T1000 (cell line): ENCODE measurements around the gene CD69.

ENCODE experiments used
- DNase-seq: peaks from one replicate; lab custom pipeline; 2025; ENCODE audit warnings: mixed read lengths; lab: John Stamatoyannopoulos, UW

Gene CD69

DNA sequence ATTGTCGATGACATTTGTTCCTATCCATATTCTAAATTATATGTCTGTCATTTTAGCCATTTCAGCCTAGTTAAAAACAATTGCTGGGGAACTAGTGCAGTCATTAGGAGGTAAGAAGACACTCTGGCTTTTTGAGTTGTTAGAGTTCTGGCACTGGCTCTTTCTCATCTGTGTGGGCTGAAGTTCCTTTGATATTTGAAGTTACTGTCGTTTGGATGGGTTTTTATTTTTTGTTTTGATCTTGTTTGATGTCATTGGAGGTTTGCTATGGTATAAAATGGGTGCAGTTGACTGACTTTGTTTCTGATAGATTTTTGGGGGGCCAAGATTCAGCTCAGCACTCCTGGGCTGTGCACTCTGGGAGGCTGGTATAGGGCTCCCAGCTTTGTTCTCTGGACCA lies 20.7 kb upstream of the CD69 start:
- DNase-seq: no peak

DNA sequence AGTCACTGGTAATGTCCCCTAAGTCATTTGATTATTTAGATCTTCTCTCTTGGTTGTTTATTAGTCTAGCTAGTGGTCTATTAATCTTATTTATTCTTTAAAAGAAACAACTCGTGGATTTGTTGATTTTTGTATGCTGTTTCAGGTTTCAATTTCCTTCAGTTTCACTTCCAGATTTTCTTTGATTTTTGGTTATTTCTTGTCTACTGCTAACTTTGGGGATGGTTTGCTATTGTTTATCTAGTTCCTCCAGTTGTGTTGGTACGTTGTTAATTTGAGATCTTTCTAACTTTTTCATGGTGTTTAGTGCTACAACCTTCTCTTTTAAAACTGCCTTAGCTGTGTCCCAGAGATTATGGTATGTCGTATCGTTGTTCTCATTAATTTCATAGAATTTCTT lies 18.5 kb upstream of the CD69 start:
- DNase-seq: no peak

DNA sequence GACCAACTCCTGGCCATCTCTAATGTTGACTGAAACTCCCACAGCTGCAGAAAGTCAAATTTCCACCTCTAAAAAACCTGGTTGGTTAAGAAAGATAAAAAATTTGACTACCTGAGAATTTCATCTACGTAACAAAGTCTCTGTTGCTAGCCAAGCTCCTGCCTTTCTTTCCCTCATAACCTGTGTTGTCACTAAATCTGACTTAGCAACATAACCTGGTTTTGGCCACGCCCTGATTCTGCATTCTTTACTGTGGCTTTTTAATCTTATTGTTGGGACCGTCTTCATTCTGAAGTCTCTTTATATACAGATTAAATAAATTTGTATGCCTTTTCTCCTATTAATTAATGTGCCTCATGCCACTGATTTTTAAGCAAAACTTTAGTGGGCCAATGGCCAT lies 16.1 kb upstream of the CD69 start:
- no peak for DNase-seq

DNA sequence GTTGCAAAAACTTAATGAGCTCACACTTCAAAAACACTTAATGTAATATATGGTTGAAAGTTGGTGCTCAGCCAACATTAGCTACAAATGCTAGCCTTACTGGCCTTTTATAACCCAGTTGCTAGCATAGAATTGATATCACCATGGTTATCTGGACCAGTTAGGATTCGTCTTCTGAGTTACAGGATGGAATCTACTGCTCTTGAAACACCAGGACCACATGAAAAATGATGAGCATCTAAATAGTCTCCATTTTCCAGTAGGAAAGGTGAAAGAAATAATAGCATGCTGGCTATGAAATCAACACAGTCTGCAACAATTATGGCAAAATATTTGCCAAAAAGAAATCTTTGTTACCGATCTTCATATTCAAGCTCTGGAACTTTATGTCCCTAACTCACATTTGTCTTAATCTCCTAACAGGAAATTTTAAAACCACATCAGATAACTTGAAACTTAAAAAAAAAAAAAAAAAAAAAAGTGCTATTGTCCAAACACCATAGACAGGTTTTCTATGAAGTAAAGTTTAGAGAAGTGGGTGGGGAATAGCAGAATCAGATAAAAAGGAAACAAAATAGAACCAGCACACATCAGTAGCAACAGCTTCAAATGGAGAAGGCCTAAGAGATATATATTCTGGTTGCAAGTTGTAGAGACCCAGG lies 12.6 kb upstream of the CD69 start:
- no peak for DNase-seq

DNA sequence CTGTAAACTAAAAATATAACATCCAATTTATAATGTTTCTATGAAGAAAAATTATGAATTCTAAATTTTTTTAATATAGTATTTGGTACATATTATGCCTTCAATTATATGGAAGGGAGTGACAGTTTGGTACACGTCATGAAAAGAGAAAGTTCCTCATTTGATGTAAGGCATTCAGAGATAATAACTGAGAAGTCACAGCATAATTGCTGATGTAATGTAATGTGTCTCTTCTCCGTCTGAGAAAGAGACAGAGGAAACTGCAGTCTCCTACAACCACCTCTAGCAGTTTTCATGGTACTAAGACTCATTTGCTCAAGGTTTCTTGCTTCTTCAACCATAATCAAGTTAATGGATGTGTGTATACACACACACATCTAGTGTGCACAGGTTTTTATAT lies 2.3 kb upstream of the CD69 start:
- no peak for DNase-seq

DNA sequence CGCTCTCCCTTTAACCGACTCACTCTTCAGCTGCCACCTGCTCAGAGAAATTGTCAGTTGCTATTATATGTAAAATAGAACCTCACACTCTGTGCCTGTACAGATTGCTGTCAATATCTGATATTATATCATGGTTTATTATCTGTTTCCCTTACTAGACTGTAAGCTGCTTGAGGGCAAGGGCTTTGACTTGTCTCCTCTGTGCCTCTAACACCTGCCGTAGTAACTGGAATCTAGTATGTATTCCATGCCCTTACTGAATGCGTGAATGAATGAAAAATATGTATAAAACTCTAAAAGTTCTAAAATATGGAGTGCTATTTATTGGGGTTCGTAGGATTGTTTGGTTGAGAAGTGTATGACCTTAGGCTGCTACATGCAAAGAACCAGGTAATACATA lies 1.7 kb upstream of the CD69 start:
- no peak for DNase-seq

DNA sequence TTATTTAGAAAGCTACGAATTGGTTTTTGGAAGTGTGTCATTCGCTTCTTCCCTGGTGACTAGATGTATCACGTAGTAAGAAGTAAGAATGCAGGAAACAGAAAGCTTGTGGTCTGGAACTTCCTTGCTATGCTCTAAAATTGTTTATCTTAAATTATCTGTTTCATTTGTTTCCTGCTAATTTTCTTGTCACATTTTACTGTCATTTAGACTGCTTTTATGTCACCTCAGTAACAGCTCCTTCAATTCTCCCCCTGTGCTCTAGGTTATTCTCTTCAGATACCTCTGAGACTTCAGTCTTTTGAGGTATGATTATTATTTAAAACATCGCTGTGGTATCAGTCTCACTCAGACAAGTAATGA lies 699 bp upstream of the CD69 start:
- no peak for DNase-seq

DNA sequence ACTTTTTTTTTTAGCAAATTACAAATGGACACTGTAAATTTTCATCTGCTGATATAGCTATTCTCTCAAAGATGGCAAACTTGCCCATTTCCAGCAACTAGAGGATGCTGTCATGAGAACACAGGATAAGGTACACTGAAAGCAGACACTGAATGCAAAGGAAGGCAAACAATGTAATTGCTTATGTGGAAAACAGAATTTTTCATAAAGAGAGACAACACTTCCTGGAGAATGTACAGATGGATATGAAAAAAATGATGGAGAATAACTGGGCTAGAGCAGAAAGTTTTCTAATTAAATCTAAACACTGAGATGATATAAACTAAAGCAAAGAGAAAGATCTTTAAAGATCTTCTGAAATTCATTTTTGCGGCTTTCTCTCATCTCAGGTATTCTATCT lies 581 bp downstream of the CD69 start:
- no peak for DNase-seq

DNA sequence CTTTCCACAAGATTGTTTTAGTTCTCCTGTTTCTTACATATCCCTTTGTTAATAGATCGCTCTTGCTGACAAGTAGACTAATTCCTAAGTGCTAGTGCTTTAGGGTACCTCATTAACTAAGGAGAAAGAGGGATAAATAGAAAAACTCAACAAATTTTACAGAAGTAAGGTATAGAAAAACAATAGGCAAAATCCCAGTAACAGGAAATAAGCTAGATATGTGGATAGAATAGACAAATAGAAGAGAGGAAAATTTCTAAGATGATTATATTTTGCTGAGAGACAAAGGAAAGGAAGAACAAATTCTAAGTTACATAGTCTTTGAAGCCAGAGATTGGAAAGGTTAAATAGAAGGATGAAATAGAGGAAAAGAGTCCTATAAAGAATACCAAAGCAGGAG lies 1.0 kb downstream of the CD69 start:
- DNase-seq: no peak

DNA sequence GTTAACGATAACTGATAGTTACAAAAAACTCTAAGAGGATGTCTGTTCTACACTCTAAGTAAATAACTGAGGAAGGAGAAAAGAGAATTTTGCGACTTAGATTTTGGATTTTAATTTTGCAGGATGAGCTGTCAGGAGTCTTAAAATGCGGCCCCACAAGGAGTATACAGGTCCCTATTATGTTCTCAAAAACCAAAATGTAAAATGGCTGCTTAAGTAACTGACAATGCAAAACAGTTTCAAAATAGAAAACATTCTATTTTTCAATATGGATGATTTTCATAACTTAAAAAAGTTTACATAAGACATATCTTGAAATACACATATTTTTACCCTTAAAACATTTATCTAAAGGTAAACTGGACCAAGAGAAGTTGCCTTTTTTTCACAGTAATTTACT lies 2.6 kb downstream of the CD69 start:
- DNase-seq: no peak

DNA sequence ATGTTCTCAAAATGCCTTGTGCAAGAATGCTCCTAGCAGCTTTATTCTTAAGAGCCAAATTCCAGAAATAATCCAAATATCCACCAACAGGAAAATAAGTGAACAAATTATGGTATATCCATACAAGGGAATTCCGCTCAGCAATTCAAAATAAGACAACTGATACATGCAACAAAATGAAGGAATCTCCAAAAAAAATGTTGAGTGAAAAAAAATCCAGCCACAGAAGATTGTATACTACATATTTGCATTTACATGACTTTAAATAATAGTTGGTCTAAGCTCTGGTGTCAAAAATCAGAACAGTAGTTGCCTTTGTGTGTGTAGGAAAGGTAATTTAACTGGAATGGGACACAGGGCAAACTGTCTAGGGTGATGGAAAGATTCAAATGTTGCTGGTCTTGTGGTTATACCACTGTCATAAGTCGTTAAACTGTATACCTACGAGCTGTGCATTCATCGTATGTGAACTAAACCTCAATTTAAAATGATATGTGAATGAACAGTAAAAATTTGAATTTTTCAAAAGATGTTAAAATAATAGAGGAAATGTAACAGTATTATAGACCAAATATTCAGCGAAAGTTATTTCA lies 3.2 kb downstream of the CD69 start:
- no peak for DNase-seq

DNA sequence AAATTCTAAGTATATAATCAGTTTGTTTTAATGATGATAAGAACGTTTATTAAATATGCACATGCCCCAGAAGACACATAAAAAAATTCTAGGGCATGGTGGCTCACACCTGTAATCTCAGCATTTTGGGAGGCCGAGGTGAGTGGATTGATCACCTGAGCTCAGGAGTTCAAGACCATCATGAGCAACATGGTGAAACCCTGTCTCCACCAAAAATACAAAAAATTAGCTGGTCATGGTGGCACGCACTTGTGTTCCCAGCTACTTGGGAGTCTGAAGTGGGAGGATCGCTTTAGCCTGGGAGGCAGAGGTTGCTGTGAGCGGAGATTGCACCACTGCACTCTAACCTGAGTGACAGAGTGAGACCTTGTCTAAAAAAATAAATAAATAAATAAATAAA lies 4.0 kb downstream of the CD69 start:
- no peak for DNase-seq

DNA sequence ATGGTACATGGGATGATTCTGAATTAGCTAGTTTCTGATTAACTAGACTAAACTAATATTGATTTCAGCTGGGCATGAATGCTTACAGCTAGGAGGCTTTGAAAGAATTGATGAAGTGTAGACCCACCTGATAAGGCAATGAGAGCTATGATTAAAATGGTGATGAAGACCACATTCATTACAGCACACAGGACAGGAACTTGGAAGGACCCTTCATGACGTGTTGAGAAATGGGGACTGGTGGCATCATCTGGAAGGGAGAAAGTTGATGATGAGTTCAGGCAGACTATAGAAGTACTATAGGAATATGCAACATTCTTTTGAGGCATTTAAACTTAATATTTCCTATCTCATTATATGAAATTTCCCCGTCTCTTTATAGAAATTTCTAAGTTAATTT lies 4.5 kb downstream of the CD69 start:
- no peak for DNase-seq

DNA sequence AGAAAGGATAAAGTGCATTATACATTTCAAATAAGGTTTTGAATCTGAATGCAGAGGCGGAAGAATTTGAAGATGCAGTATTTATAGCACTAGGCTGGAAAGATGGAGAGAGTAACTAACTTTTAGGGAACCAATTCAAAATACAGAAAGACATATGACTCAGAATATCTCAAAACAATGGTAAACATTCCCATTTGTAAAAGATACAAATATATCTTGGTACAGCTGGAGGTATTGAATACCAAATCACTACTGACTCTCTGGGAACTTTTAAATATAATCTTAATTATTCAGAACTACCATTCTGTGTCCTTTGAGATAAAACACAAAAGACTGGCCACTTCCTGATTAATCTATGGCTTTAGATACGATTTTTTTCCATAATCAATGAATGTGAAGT lies 5.1 kb downstream of the CD69 start:
- DNase-seq: no peak

DNA sequence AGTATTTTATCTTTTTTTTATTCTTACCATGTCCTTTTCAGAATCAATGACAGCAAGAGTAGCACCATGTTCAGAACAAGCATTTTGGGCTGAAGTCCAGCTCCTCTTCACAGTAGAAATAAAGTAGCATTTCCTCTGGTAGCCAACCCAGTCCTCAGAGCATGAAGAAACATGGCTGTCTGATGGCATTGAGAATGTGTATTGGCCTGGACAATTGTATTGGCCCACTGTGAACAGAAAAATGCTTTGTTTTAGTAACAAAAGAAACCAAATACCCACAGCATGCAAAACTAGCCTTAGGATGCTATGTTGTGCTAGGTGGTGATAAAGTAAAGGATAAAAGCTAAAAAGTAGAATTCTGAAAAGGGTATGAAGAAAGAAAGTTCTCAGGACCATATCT lies 5.7 kb downstream of the CD69 start:
- DNase-seq: no peak

DNA sequence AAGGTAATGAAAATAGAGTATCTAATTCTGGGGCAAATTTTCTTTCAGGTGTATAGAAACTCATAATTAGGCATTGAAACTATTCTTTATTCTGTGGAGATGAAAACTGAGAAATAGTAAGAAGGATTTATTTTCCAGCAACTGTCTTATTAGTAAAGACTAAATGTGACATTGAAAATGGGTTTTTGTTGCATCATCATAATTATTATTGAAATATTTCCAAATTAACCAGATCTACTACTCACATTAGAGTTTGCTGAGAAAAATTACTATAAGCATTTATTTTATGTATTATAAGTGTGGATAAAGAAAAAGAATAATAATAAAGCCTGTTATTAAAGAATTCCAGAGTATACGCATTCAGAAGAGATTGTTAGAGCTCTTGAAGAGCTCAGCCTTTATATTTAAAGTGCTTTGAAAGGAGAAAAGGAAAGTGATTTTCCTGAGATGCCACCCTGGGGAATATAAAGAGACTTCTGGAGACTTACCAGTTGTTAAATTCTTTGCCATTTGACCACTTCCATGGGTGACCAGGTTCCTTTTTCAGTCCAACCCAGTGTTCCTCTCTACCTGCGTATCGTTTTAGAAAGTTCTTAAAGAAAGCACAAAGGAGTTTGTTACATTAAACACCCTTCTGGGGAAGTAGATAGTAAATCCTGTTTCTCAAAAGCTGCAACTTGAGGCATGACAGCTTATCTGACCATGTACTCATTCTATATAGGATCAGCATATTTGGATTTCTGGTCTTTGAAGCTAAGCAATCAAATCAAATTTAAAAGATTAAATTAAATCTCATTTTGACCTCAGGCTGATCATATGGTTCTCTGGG lies 6.4 kb downstream of the CD69 start:
- no peak for DNase-seq

DNA sequence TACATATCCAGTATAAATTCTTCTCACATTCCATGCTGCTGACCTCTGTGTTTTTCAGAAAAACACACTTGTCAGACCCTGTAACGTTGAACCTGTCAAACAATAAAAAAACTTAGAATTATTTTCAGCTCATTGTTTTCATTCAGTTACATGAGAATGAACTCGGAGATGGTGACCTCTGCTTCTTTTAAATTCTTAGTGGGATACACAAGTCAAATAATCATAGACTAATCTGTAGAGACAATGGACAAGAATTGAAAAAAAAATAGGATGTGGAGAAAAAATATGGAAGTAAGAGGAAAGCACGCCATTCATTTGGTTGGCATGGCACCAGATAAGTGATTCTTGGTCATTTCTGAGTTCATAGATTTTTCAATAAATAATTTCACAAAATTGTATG lies 7.2 kb downstream of the CD69 start:
- DNase-seq: no peak

DNA sequence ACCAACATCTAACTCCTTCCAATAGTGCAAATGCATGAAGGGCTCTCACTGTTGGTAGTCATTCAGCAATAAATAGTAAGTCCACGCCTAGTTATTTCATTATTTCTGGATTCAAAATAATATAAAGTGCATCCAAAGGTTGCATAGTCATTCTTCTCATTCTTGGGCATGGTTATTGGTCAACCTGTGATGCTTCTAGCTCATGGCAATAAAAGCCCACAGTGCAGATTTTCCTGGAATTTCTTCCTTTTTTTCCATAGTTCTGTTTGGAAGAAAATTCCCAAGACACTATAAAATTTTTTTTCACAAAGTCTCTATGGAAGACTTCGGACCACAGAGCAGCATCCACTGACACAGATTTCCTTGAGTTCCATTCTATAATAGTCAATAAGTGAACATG lies 7.6 kb downstream of the CD69 start:
- DNase-seq: no peak

DNA sequence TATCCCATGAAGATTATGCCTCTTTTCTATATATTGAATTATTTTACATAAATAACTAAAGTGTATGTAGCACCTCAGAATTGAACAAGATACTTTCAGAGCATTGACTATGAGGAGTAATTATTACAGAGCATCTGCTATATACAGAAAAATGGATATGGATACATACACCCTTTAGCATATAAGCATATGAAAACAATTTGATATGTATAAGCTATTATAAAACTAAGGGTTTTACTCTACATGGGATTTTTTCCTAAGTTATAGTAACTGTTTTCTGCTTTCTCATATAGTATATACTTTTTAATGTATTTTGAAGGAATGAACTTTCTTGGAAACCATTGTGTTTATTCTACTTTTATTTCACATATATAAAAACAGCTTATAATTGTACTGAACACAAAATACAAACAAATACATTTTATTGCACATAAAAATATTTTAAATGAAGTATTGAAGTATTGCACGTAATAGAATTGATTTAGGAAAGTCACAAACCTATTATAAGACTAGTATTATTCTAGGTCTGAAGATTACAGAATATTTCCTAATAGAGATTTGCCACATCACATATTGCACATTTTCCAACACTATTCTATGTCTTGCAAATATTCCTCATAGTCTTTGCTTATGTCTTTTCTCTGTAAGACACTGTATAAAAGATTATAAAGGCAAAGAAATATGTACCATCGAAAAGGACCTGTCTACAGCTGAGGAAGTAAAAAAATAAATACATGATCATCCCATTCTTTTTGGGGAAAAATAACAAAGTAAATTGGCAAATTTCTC lies 8.4 kb downstream of the CD69 start:
- DNase-seq: no peak

DNA sequence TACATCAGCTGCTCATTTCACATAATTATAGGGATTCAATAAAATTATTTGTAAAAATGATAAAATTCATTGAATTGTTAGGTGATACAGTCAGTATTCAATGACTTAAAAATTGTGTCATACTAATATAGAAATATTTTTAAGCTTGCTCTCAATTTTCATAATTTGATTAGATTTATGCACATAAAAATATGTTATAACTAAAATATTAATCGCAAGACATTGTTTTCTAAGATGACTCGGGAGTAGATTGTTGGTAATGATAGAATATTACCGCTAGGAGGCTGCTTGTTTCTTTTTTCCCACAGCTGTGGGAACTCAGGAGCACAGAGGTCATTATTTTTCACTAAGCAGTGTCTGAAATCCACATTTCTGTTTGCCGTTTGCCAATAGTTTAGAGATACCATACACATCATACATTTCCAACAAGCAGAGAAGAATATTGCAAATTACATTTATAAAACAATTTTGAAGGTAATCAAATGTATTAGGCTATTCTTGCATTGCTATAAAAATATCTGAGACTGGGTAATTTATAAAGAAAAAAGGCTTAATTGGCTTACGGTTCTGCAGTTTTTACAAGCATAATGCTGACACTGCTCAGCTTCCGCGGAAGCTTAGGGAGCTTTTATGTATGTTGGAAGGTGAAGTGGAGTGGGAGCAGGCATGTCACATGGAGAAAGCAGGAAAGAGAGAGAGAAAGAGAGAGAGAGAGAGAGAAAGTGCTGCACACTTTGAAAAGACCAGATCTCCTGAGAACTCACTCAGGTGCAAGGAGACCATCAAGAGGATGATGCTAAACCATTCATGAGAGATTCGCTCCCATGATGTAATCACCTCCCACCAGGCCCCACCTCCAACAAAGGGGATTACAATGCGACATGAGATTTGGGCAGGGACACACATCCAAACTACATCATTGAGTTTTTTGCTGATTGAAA lies 9.2 kb downstream of the CD69 start:
- no peak for DNase-seq
